ENCODE data around the gene NCAM1.

DNA sequence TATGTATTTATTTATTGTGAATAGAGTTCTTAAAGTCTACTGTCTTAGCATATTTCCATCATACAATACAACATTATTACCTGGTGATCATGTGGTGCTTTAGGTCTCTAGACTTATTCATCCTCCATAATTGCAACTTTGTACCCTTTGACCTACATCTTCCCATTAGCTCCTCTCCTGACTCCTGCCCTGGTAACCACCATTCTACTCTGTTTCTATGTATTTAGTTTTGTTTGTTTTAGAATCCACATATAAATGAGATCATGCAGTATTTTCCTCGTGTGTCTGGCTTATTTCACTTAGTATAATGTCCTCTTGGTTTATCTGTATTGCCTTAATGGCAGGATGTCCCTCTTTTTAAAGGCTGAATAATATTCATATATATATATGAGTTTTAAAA, 22.7 kb downstream of the NCAM1 start:
- TF ChIP-seq, protein P1, sequence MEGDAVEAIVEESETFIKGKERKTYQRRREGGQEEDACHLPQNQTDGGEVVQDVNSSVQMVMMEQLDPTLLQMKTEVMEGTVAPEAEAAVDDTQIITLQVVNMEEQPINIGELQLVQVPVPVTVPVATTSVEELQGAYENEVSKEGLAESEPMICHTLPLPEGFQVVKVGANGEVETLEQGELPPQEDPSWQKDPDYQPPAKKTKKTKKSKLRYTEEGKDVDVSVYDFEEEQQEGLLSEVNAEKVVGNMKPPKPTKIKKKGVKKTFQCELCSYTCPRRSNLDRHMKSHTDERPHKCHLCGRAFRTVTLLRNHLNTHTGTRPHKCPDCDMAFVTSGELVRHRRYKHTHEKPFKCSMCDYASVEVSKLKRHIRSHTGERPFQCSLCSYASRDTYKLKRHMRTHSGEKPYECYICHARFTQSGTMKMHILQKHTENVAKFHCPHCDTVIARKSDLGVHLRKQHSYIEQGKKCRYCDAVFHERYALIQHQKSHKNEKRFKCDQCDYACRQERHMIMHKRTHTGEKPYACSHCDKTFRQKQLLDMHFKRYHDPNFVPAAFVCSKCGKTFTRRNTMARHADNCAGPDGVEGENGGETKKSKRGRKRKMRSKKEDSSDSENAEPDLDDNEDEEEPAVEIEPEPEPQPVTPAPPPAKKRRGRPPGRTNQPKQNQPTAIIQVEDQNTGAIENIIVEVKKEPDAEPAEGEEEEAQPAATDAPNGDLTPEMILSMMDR (IDR thresholded peaks at IDR 0.05; ENCODE audit: borderline replicate concordance, extremely low read depth, low read length, poor library complexity, severe bottlenecking), result no peak
- no peak for TF ChIP-seq EZH2 (IDR thresholded peaks at IDR 0.05; ENCODE audit: borderline replicate concordance, low read depth, low read length, severe bottlenecking)
